Measurements from ENCODE around the gene MSH5. TPM values are rescaled to one million over a fixed set of nuclear protein-coding genes. Genes with fewer than 3 reads are reported as not detected.

Gene MSH5
- total RNA-seq, 1 experiment from 2014 or later, result 14.1 TPM

Other genes with a start within 250 kb of the MSH5 start
- gene MICB, start 241.9 kb upstream of the MSH5 start, total RNA-seq (2022; extraction: Qiagen RNA extraction), result 5.3 to 7.8 TPM (median 7.0 TPM) in 5 replicates
- not detected in 5 replicates for gene MCCD1, start 211.0 kb upstream of the MSH5 start, total RNA-seq (2022; extraction: Qiagen RNA extraction)
- 267 to 386 TPM (median 346 TPM) in 5 replicates for gene DDX39B, start 198.0 kb upstream of the MSH5 start, total RNA-seq (2022; extraction: Qiagen RNA extraction)
- gene ATP6V1G2, start 193.4 kb upstream of the MSH5 start, total RNA-seq (2022; extraction: Qiagen RNA extraction), result 0.42 to 0.88 TPM (median 0.78 TPM) in 5 replicates
- gene NFKBIL1, start 192.4 kb upstream of the MSH5 start, total RNA-seq (2022; extraction: Qiagen RNA extraction), result 8.9 to 13.0 TPM (median 12.2 TPM) in 5 replicates
- gene LTA, start 167.7 kb upstream of the MSH5 start, total RNA-seq (2022; extraction: Qiagen RNA extraction), result 0.06 to 0.21 TPM (median 0.12 TPM) in 4 of 5 replicates, not detected in the other
- 0.06 TPM in 1 of 5 replicates, not detected in the others for gene TNF, start 164.4 kb upstream of the MSH5 start, total RNA-seq (2022; extraction: Qiagen RNA extraction)
- 0.20 to 0.46 TPM (median 0.32 TPM) in 5 replicates for gene LTB, start 157.6 kb upstream of the MSH5 start, total RNA-seq (2022; extraction: Qiagen RNA extraction)
- gene LST1, start 153.7 kb upstream of the MSH5 start, total RNA-seq (2022; extraction: Qiagen RNA extraction), result 0.11 TPM in 1 of 5 replicates, not detected in the others
- gene NCR3, start 147.0 kb upstream of the MSH5 start, total RNA-seq (2022; extraction: Qiagen RNA extraction), result not detected in 5 replicates
- gene AIF1, start 124.8 kb upstream of the MSH5 start, total RNA-seq (2022; extraction: Qiagen RNA extraction), result not detected in 5 replicates
- 60.5 to 88.7 TPM (median 87.7 TPM) in 5 replicates for gene PRRC2A, start 119.3 kb upstream of the MSH5 start, total RNA-seq (2022; extraction: Qiagen RNA extraction)
- 106 to 143 TPM (median 140 TPM) in 5 replicates for gene BAG6, start 87.3 kb upstream of the MSH5 start, total RNA-seq (2022; extraction: Qiagen RNA extraction)
- 2.7 to 3.8 TPM (median 3.3 TPM) in 5 replicates for gene APOM, start 84.1 kb upstream of the MSH5 start, total RNA-seq (2022; extraction: Qiagen RNA extraction)
- gene C6orf47, start 79.2 kb upstream of the MSH5 start, total RNA-seq (2022; extraction: Qiagen RNA extraction), result 11.3 to 13.3 TPM (median 12.8 TPM) in 5 replicates
- gene GPANK1, start 75.0 kb upstream of the MSH5 start, total RNA-seq (2022; extraction: Qiagen RNA extraction), result 8.9 to 12.1 TPM (median 11.6 TPM) in 5 replicates
- 165 to 180 TPM (median 171 TPM) in 5 replicates for gene CSNK2B, start 73.9 kb upstream of the MSH5 start, total RNA-seq (2022; extraction: Qiagen RNA extraction)
- 2.7 to 4.4 TPM (median 4.0 TPM) in 5 replicates for gene LY6G5B, start 70.0 kb upstream of the MSH5 start, total RNA-seq (2022; extraction: Qiagen RNA extraction)
- 0.82 to 1.8 TPM (median 1.4 TPM) in 5 replicates for gene LY6G5C, start 58.9 kb upstream of the MSH5 start, total RNA-seq (2022; extraction: Qiagen RNA extraction)
- gene ABHD16A, start 36.7 kb upstream of the MSH5 start, total RNA-seq (2022; extraction: Qiagen RNA extraction), result 13.2 to 16.4 TPM (median 15.7 TPM) in 5 replicates
- not detected in 5 replicates for gene LY6G6F, start 33.1 kb upstream of the MSH5 start, total RNA-seq (2022; extraction: Qiagen RNA extraction)
- gene LY6G6D, start 24.7 kb upstream of the MSH5 start, total RNA-seq (2022; extraction: Qiagen RNA extraction), result not detected in 5 replicates
- gene LY6G6C, start 18.3 kb upstream of the MSH5 start, total RNA-seq (2022; extraction: Qiagen RNA extraction), result 0.08 to 0.12 TPM in 2 of 5 replicates, not detected in the others
- gene MPIG6B, start 16.6 kb upstream of the MSH5 start, total RNA-seq (2022; extraction: Qiagen RNA extraction), result not detected in 5 replicates
- gene DDAH2, start 10.7 kb upstream of the MSH5 start, total RNA-seq (2022; extraction: Qiagen RNA extraction), result 24.9 to 30.6 TPM (median 28.7 TPM) in 5 replicates
- gene CLIC1, start 3.5 kb upstream of the MSH5 start, total RNA-seq (2022; extraction: Qiagen RNA extraction), result 438 to 455 TPM (median 449 TPM) in 5 replicates
- 2.1 to 3.7 TPM (median 3.5 TPM) in 5 replicates for gene SAPCD1, start 22.7 kb downstream of the MSH5 start, total RNA-seq (2022; extraction: Qiagen RNA extraction)
- 0.94 to 1.9 TPM (median 1.7 TPM) in 5 replicates for gene VWA7, start 37.3 kb downstream of the MSH5 start, total RNA-seq (2022; extraction: Qiagen RNA extraction)
- 39.7 to 58.5 TPM (median 57.1 TPM) in 5 replicates for gene VARS1, start 55.7 kb downstream of the MSH5 start, total RNA-seq (2022; extraction: Qiagen RNA extraction)
- gene LSM2, start 67.0 kb downstream of the MSH5 start, total RNA-seq (2022; extraction: Qiagen RNA extraction), result 47.5 to 56.4 TPM (median 52.4 TPM) in 5 replicates
- 1.1 to 1.8 TPM (median 1.7 TPM) in 5 replicates for gene HSPA1L, start 75.3 kb downstream of the MSH5 start, total RNA-seq (2022; extraction: Qiagen RNA extraction)
- gene HSPA1A, start 75.5 kb downstream of the MSH5 start, total RNA-seq (2022; extraction: Qiagen RNA extraction), result 104 to 243 TPM (median 196 TPM) in 5 replicates
- gene HSPA1B, start 87.7 kb downstream of the MSH5 start, total RNA-seq (2022; extraction: Qiagen RNA extraction), result 73.0 to 177 TPM (median 144 TPM) in 5 replicates
- gene NEU1, start 122.8 kb downstream of the MSH5 start, total RNA-seq (2022; extraction: Qiagen RNA extraction), result 22.0 to 34.1 TPM (median 28.7 TPM) in 5 replicates
- gene SLC44A4, start 139.0 kb downstream of the MSH5 start, total RNA-seq (2022; extraction: Qiagen RNA extraction), result 0.04 to 0.06 TPM in 2 of 5 replicates, not detected in the others
- 18.2 to 30.9 TPM (median 28.3 TPM) in 5 replicates for gene EHMT2, start 157.7 kb downstream of the MSH5 start, total RNA-seq (2022; extraction: Qiagen RNA extraction)
- gene ZBTB12, start 162.1 kb downstream of the MSH5 start, total RNA-seq (2022; extraction: Qiagen RNA extraction), result 2.9 to 4.4 TPM (median 3.9 TPM) in 5 replicates
- 0.27 to 0.40 TPM (median 0.30 TPM) in 5 replicates for gene C2, start 187.7 kb downstream of the MSH5 start, total RNA-seq (2022; extraction: Qiagen RNA extraction)
- gene CFB, start 206.1 kb downstream of the MSH5 start, total RNA-seq (2022; extraction: Qiagen RNA extraction), result 1.4 to 2.1 TPM (median 1.6 TPM) in 5 replicates
- gene NELFE, start 219.0 kb downstream of the MSH5 start, total RNA-seq (2022; extraction: Qiagen RNA extraction), result 81.5 to 99.5 TPM (median 85.1 TPM) in 5 replicates
- 17.5 to 26.7 TPM (median 23.7 TPM) in 5 replicates for gene SKIC2, start 219.2 kb downstream of the MSH5 start, total RNA-seq (2022; extraction: Qiagen RNA extraction)
- 10.3 to 12.9 TPM (median 12.5 TPM) in 5 replicates for gene DXO, start 232.1 kb downstream of the MSH5 start, total RNA-seq (2022; extraction: Qiagen RNA extraction)
- gene C4A, start 242.1 kb downstream of the MSH5 start, total RNA-seq (2022; extraction: Qiagen RNA extraction), result 0.63 to 1.2 TPM (median 0.89 TPM) in 5 replicates

Measured in A549 treated with dexamethasone at 1 μM for 4 hours (cell line).